Measurements from ENCODE around the gene INPP4B. TPM values are rescaled to one million over a fixed set of nuclear protein-coding genes. Genes with fewer than 3 reads are reported as not detected.

Gene INPP4B
- total and polyA plus RNA-seq, 3 experiments from 2014 or later: 50.3 to 52.6 (median 52.6) TPM

DNA sequence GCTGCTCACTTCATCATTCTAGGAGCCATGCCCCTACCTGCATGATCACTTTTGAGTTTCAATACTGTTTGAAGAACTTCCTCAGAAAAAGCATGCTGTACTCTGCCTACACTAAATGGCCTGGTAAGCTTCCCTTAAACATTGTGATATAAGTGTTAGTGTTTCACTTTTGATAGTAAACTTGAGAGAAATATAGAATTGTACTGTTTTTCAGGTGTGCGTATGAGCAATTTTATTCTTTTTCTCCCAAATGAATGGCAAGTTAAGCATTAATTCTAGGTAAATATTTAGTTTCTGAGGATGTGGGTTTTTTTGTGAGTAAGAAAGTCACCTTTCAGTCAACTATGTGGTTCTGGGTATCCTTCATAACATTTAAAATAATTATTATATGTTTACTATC, 725.2 kb downstream of the INPP4B start:
- Mint-ChIP-seq H3K4me1 (peaks cover 13 to 21% (median 19%) of the 10 kb centered on the region in 3 donors), H3K36me3 (peaks cover 42 to 79% (median 44%) of the 10 kb centered on the region in 3 donors), H3K9me3 (no peaks in the 10 kb centered on the region), H3K27me3 (no peaks in the 10 kb centered on the region), H3K27ac (no peak overlapping the region), H3K4me3 (no peak overlapping the region)
- no peak for DNase-seq
- no peak overlapping the region for H3K4me3 ChIP-seq (ENCODE audit: low read length)
- POLR2A ChIA-PET: no interaction called here
- no peaks in the 10 kb centered on the region for H3K27me3 ChIP-seq (ENCODE audit: insufficient read depth, low read length, poor library complexity, severe bottlenecking)
- CTCF ChIA-PET: no interaction called here
- H3K9me3 ChIP-seq (ENCODE audit: low read length): no peaks in the 10 kb centered on the region
- no peak overlapping the region for H3K27ac ChIP-seq (ENCODE audit: low read depth, low read length)
- no peaks in the 10 kb centered on the region for H3K4me1 ChIP-seq (ENCODE audit: insufficient read depth, low read length)
- peaks cover 13% of the 10 kb centered on the region for H3K36me3 ChIP-seq (ENCODE audit: insufficient read depth, low read length)

- Mint-ChIP-seq H3K36me3 (peaks cover 29 to 87% (median 30%) of the 10 kb centered on the region in 3 donors), H3K9me3 (no peaks in the 10 kb centered on the region), H3K27me3 (no peaks in the 10 kb centered on the region), H3K4me3 (no peak overlapping the region), H3K4me1 (peaks cover 11 to 19% (median 15%) of the 10 kb centered on the region in 3 donors), H3K27ac (no peak overlapping the region)
- Histone ChIP-seq H3K4me1 (ENCODE audit: insufficient read depth, low read length) (no peaks in the 10 kb centered on the region), H3K9me3 (ENCODE audit: low read length) (no peaks in the 10 kb centered on the region), H3K4me3 (ENCODE audit: low read length) (no peak overlapping the region), H3K27ac (ENCODE audit: low read depth, low read length) (no peak overlapping the region), H3K36me3 (ENCODE audit: insufficient read depth, low read length) (peaks cover 24% of the 10 kb centered on the region), H3K27me3 (ENCODE audit: insufficient read depth, low read length, poor library complexity, severe bottlenecking) (no peaks in the 10 kb centered on the region)
- POLR2A ChIA-PET: no interaction called here
- CTCF ChIA-PET: no interaction called here
- no peak for DNase-seq
Observed at GRCh38 chr4:142112451-142112850, 733.6 kb downstream of the INPP4B start.

DNA sequence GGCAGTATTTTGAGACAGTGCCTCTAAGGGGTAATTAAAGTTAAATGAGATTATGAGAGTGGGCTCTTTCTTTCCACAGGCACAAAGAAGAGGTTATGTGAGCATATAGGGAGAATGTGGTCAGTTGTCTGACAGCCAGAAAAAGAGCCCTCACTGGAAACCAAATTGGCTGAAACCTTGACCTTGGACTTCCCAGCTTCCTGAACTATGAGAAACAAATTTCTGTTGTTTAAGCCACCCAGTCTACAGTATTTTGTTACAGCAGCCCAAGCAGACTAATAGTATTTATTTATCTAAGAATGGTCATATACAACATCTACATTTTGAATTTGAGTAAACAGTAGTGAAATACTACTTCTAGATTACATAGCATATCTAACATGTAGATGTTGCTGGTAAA, 736.0 kb downstream of the INPP4B start:
- no peak for DNase-seq
- Histone ChIP-seq H3K27me3 (ENCODE audit: insufficient read depth, low read length, poor library complexity, severe bottlenecking) (no peaks in the 10 kb centered on the region), H3K4me1 (ENCODE audit: insufficient read depth, low read length) (no peaks in the 10 kb centered on the region), H3K4me3 (ENCODE audit: low read length) (no peak overlapping the region), H3K9me3 (ENCODE audit: low read length) (no peaks in the 10 kb centered on the region), H3K36me3 (ENCODE audit: insufficient read depth, low read length) (peaks cover 24% of the 10 kb centered on the region), H3K27ac (ENCODE audit: low read depth, low read length) (no peak overlapping the region)
- H3K27ac Mint-ChIP-seq: peak overlapping the region in 1 of 8 donors; percentile 28
- no peak overlapping the region for H3K4me3 Mint-ChIP-seq
- peaks cover 0 to 1% (median 0%) of the 10 kb centered on the region in 3 donors for H3K4me1 Mint-ChIP-seq
- no peaks in the 10 kb centered on the region for H3K9me3 Mint-ChIP-seq
- H3K36me3 Mint-ChIP-seq: peaks cover 13 to 83% (median 19%) of the 10 kb centered on the region in 3 donors
- CTCF ChIA-PET: no interaction called here
- POLR2A ChIA-PET: no interaction called here
- H3K27me3 Mint-ChIP-seq: no peaks in the 10 kb centered on the region

DNA sequence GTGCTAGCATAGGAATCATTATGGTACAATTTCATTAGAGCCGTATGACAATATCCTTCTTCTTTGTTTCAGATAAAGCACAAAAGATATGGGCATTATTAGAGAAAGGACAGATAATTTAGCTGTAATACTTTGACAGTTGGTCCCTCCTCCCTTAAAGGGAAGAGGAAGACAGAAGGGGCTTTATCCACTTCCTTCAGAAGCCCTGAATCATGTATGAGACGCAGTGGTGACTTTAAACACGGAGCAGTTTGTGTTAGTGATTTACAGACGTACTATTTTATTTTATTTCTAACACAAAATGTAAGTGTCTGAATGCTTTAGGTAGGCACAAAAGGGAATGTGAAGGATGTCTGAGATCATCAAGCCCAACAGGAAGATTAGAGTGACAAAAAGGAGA, 742.1 kb downstream of the INPP4B start:
- H3K36me3 Mint-ChIP-seq: peaks cover 8 to 65% (median 19%) of the 10 kb centered on the region in 3 donors
- Histone ChIP-seq H3K27ac (ENCODE audit: low read depth, low read length) (no peak overlapping the region), H3K9me3 (ENCODE audit: low read length) (no peaks in the 10 kb centered on the region), H3K36me3 (ENCODE audit: insufficient read depth, low read length) (peaks cover 18% of the 10 kb centered on the region), H3K27me3 (ENCODE audit: insufficient read depth, low read length, poor library complexity, severe bottlenecking) (no peaks in the 10 kb centered on the region), H3K4me3 (ENCODE audit: low read length) (no peak overlapping the region), H3K4me1 (ENCODE audit: insufficient read depth, low read length) (no peaks in the 10 kb centered on the region)
- H3K9me3 Mint-ChIP-seq: no peaks in the 10 kb centered on the region
- ChIA-PET CTCF (no interaction called here), POLR2A (no interaction called here)
- H3K27me3 Mint-ChIP-seq: no peaks in the 10 kb centered on the region
- H3K4me3 Mint-ChIP-seq: no peak overlapping the region
- peaks cover 0 to 6% (median 3%) of the 10 kb centered on the region in 3 donors for H3K4me1 Mint-ChIP-seq
- no peak for DNase-seq
- H3K27ac Mint-ChIP-seq: peak overlapping the region in 2 of 8 donors; percentile 14 to 55

DNA sequence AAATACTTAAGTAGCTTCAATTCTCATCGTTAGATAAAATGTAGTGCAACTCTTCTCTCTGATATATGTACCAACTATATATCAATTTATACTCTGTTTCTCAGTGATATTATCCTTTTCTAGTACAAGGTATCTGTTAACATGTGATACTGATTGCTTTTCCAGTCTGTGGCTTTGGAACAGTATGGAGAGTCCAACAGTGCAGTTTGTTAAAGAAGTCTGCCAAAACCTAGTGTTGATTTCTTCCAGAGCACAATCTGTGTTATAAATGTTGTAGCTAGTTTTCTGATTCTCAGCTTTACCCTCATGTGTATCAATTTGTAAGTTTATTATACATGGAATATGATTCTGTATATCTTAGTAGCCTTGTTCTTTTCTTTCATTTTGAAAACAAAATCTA, 744.7 kb downstream of the INPP4B start:
- no peaks in the 10 kb centered on the region for H3K9me3 Mint-ChIP-seq
- Histone ChIP-seq H3K27me3 (ENCODE audit: insufficient read depth, low read length, poor library complexity, severe bottlenecking) (no peaks in the 10 kb centered on the region), H3K4me3 (ENCODE audit: low read length) (no peak overlapping the region), H3K9me3 (ENCODE audit: low read length) (no peaks in the 10 kb centered on the region), H3K4me1 (ENCODE audit: insufficient read depth, low read length) (no peaks in the 10 kb centered on the region), H3K27ac (ENCODE audit: low read depth, low read length) (no peak overlapping the region), H3K36me3 (ENCODE audit: insufficient read depth, low read length) (peaks cover 13% of the 10 kb centered on the region)
- H3K27me3 Mint-ChIP-seq: no peaks in the 10 kb centered on the region
- CTCF ChIA-PET: no interaction called here
- POLR2A ChIA-PET: no interaction called here
- H3K4me3 Mint-ChIP-seq: no peak overlapping the region
- peak overlapping the region in 2 of 8 donors; percentile 20 to 27 for H3K27ac Mint-ChIP-seq
- peaks cover 0 to 6% (median 6%) of the 10 kb centered on the region in 3 donors for H3K4me1 Mint-ChIP-seq
- no peak for DNase-seq
- H3K36me3 Mint-ChIP-seq: peaks cover 0 to 55% (median 24%) of the 10 kb centered on the region in 3 donors

- H3K27ac Mint-ChIP-seq: peak overlapping the region in 3 of 8 donors; percentile 2 to 76 (median 55)
Observed at GRCh38 chr4:142100941-142101340, 745.2 kb downstream of the INPP4B start.

DNA sequence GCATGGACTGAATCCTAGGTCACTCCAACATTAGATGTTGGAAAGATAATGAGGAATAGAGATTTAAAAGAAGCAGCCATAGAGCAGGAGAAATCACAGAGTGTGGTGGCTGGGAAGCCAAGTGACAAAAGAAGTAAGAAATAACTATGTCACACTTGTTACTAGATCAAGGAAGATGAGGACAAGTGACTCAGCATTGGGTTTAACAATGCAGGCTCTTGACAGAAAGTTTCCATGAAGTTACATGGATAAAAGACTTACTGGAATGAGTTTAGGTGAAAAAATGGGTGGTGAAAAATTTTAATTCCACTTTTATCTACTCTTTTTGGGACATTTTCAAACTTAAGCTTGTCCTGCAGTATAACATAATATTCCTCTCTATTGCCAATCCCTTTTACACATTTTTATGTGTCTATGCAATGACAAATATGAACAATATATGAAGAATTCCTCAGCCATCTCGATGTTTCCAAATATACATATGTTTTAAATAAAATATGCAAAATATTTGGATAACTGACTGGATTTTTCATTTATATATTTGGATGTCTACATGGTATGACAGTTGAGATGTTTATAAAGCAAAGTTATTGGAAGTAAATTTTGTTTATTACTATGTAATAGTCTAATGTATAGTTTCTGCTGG, 747.1 kb downstream of the INPP4B start:
- Mint-ChIP-seq H3K36me3 (peaks cover 7 to 56% (median 31%) of the 10 kb centered on the region in 3 donors), H3K27ac (no peak overlapping the region), H3K4me3 (no peak overlapping the region), H3K9me3 (no peaks in the 10 kb centered on the region), H3K27me3 (no peaks in the 10 kb centered on the region), H3K4me1 (peaks cover 0 to 6% (median 6%) of the 10 kb centered on the region in 3 donors)
- ChIA-PET POLR2A (no interaction called here), CTCF (no interaction called here)
- Histone ChIP-seq H3K36me3 (ENCODE audit: insufficient read depth, low read length) (peaks cover 9% of the 10 kb centered on the region), H3K27ac (ENCODE audit: low read depth, low read length) (no peak overlapping the region), H3K9me3 (ENCODE audit: low read length) (no peaks in the 10 kb centered on the region), H3K4me3 (ENCODE audit: low read length) (no peak overlapping the region), H3K27me3 (ENCODE audit: insufficient read depth, low read length, poor library complexity, severe bottlenecking) (no peaks in the 10 kb centered on the region), H3K4me1 (ENCODE audit: insufficient read depth, low read length) (no peaks in the 10 kb centered on the region)
- no peak for DNase-seq

More at GRCh38 chr4:142100941-142101340, 745.2 kb downstream of the INPP4B start:
- no peaks in the 10 kb centered on the region for H3K27me3 ChIP-seq (ENCODE audit: insufficient read depth, low read length, poor library complexity, severe bottlenecking)
- no peaks in the 10 kb centered on the region for H3K27me3 Mint-ChIP-seq
- H3K9me3 Mint-ChIP-seq: no peaks in the 10 kb centered on the region
- ChIA-PET CTCF (no interaction called here), POLR2A (no interaction called here)
- DNase-seq: no peak
- no peaks in the 10 kb centered on the region for H3K9me3 ChIP-seq (ENCODE audit: low read length)
- peaks cover 0 to 6% (median 6%) of the 10 kb centered on the region in 3 donors for H3K4me1 Mint-ChIP-seq
- no peak overlapping the region for H3K27ac ChIP-seq (ENCODE audit: low read depth, low read length)
- no peak overlapping the region for H3K4me3 ChIP-seq (ENCODE audit: low read length)
- peaks cover 3 to 55% (median 25%) of the 10 kb centered on the region in 3 donors for H3K36me3 Mint-ChIP-seq
- H3K4me3 Mint-ChIP-seq: no peak overlapping the region
- no peaks in the 10 kb centered on the region for H3K4me1 ChIP-seq (ENCODE audit: insufficient read depth, low read length)
- peaks cover 13% of the 10 kb centered on the region for H3K36me3 ChIP-seq (ENCODE audit: insufficient read depth, low read length)

- Mint-ChIP-seq H3K27me3 (no peaks in the 10 kb centered on the region), H3K27ac (peak overlapping the region in 1 of 8 donors; percentile 47), H3K9me3 (no peaks in the 10 kb centered on the region), H3K36me3 (peaks cover 7 to 52% (median 30%) of the 10 kb centered on the region in 3 donors), H3K4me3 (no peak overlapping the region), H3K4me1 (peaks cover 0 to 6% (median 6%) of the 10 kb centered on the region in 3 donors)
- no peak for DNase-seq
- ChIA-PET POLR2A (no interaction called here), CTCF (no interaction called here)
- Histone ChIP-seq H3K9me3 (ENCODE audit: low read length) (no peaks in the 10 kb centered on the region), H3K27me3 (ENCODE audit: insufficient read depth, low read length, poor library complexity, severe bottlenecking) (no peaks in the 10 kb centered on the region), H3K4me3 (ENCODE audit: low read length) (no peak overlapping the region), H3K4me1 (ENCODE audit: insufficient read depth, low read length) (no peaks in the 10 kb centered on the region), H3K27ac (ENCODE audit: low read depth, low read length) (no peak overlapping the region), H3K36me3 (ENCODE audit: insufficient read depth, low read length) (peaks cover 8% of the 10 kb centered on the region)
Observed at GRCh38 chr4:142098380-142098779, 747.7 kb downstream of the INPP4B start.
